GM19023 (cell line): Measurements from ENCODE around the gene CHCHD1.
"Not testable (repeated sequence)": the region's sequence is repeated elsewhere in the genome, so short reads cannot be mapped to it uniquely, and the experiment has no call there.

ENCODE experiments used
- ATAC-seq: cut with Tn5 transposase; IDR thresholded peaks from one replicate; pipeline ENCODE4 v1.9.1; 2021; ENCODE audit warnings: mild to moderate bottlenecking, moderate library complexity; ENCODE audit not compliant: unreplicated experiment

CHCHD1 gene

DNA sequence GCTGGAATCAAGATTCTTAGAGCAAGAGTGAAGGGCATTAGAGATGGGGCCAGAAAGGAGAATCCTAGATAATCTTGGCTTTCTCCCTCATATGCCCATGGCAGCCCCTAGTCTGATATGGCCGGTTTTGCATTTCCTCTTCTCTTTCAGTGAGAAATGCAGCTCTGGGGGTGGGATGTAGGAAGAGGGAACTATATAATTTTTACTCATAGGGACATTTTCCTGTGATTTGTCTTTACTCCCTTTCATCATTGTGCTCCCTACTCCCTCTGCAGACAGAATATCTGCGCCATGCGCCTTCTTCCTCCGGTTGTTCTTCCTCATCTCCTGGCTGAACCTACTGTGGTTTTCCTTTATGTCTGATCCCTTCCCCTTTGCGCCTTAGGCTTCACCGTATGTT is 16.8 kb upstream of the CHCHD1 start:
- no peak for ATAC-seq

DNA sequence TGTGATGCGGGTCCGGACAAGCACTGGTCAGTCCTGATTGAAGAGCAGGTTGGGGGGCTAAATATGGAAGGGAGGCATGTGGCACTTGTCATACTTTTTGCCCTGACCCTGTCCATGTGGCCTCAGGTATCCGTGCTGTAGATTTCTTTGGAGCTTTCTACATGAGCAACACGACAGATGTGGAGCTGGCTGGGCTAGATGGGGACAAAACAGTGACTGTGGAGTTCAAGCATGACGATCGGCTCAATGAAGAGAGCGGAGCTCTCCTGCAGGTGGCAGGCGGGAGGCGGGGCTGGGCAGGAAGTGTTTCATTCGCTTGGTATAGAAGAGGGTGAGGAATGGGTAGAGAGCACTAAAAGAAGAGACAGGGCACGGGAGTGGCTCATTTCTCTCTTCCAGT is 13.0 kb upstream of the CHCHD1 start:
- ATAC-seq = no peak

GRCh38 chr10:73769396-73769795 is 12.5 kb upstream of the CHCHD1 start:
- no peak for ATAC-seq

- ATAC-seq = peak; percentile 5
Measured at GRCh38 chr10:73771722-73772280, 10.0 kb upstream of the CHCHD1 start.

GRCh38 chr10:73772281-73773151 is 9.3 kb upstream of the CHCHD1 start:
- peak; percentile 68 for ATAC-seq

DNA sequence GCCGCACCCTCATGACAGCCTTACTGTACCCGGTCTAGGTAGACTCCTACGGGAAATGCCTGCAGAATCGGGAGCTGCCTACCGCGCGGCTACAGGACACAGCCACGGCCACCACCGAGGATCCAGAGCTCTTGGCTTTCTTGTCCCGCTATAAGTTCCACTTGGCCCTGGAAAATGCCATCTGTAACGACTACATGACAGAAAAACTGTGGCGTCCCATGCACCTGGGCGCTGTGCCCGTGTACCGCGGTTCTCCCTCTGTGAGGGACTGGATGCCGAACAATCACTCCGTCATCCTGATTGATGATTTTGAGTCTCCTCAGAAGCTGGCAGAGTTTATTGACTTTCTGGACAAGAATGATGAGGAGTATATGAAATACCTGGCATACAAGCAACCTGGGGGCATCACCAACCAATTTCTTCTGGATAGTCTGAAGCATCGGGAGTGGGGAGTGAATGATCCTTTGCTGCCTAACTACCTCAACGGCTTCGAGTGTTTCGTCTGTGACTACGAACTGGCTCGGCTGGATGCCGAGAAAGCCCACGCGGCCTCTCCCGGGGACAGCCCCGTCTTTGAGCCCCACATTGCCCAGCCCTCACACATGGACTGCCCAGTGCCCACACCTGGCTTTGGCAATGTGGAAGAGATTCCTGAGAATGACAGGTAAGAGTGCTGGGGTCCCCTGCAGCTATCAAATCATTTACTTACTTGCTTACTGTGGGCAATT is 8.5 kb upstream of the CHCHD1 start:
- peak; percentile 6 for ATAC-seq

GRCh38 chr10:73774637-73775036 is 7.2 kb upstream of the CHCHD1 start:
- ATAC-seq = no peak

- no peak for ATAC-seq
Measured at GRCh38 chr10:73779018-73779417, 2.8 kb upstream of the CHCHD1 start.

DNA sequence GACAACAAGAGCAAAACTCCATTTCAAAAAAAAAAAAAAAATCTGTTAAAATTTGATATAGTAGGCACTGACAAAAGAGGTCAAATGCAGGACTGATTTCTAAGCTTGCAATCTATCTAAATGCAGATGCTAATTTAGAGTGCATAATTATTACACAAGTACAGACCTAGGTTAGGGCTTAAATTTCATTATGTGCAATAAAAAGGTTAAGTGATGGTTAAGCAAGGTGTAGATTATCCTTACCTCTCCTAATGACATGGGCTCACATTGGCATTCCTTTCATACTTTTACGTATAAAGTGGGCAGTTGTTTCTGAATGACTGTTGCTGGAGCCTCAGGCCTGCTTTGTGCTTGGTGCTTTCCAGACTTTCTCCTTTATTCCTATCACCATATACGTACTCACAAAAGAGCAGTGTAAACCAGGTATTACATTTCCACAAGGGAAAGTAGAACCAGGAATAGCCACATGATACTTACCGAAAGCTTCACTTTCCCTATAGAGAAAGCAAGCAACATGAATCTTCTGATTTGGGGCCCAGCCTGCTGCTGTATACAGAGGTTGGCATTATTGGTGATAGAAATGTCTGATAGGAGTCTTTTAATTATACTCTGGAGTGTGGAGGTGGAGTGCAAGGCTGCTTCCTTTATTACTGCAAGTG is 2.2 kb upstream of the CHCHD1 start:
- ATAC-seq = no peak

DNA sequence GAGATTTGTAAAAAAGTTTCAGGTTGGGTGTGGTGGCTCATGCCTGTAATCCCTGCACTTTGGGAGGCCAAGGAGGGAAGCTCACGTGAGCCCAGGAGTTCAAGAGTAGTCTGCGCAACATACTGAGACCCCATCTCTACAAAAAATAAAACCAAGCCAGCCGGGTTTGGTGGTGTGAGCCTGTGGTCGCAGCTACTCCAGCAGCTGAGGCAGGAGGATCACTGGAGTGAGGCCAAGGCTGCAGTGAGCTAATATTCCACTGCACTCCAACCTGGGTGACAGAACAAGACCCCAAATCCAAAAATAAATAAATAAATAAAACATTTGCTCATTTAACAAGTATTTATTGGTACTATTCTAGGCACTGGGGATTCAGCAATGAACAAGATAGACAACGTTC is 1.5 kb upstream of the CHCHD1 start:
- ATAC-seq = no peak

- ATAC-seq = no peak
Measured at GRCh38 chr10:73780966-73781365, 882 bp upstream of the CHCHD1 start.

GRCh38 chr10:73781548-73781878 is 335 bp upstream of the CHCHD1 start:
- peak; percentile 14 for ATAC-seq

GRCh38 chr10:73782749-73783085 is 869 bp downstream of the CHCHD1 start:
- no peak for ATAC-seq

DNA sequence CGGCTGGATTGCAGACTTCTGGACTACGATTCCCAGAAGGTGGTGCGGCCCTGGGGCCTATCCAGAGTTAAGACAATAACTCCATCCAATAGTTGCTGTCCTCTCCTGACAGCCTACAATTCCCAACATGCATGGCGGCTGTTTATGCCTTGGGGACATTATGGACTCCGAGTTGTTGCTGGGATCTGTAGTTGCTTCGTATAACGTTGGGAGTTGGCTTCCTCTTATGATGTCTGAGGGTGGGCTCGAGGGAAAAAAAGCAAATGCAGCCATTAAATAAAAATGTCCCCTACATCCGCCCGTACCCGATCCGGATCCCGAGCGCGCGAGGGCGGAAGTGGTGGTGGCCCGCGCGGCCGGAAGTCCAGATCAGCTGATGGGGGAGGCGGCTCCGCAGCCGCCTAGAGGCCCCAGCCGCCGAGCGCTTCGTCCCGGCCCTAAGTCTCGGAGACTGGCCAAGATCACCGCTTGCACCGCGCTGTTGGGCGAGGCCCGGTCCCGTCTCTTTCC is 3.4 kb downstream of the CHCHD1 start, which contains the start of gene ZSWIM8:
Gene ZSWIM8 (plus strand): TSS at position 396 of the 510 bp plus-strand sequence. CDS start 273 bp downstream, outside the sequence.
- ATAC-seq = peak; percentile 65

GRCh38 chr10:73785721-73786511 is 4.1 kb downstream of the CHCHD1 start:
- ATAC-seq = peak; percentile 32

- ATAC-seq = no peak
Measured at GRCh38 chr10:73786512-73786885, 4.7 kb downstream of the CHCHD1 start.

GRCh38 chr10:73787031-73787800 is 5.4 kb downstream of the CHCHD1 start:
- ATAC-seq = not testable (repeated sequence)

DNA sequence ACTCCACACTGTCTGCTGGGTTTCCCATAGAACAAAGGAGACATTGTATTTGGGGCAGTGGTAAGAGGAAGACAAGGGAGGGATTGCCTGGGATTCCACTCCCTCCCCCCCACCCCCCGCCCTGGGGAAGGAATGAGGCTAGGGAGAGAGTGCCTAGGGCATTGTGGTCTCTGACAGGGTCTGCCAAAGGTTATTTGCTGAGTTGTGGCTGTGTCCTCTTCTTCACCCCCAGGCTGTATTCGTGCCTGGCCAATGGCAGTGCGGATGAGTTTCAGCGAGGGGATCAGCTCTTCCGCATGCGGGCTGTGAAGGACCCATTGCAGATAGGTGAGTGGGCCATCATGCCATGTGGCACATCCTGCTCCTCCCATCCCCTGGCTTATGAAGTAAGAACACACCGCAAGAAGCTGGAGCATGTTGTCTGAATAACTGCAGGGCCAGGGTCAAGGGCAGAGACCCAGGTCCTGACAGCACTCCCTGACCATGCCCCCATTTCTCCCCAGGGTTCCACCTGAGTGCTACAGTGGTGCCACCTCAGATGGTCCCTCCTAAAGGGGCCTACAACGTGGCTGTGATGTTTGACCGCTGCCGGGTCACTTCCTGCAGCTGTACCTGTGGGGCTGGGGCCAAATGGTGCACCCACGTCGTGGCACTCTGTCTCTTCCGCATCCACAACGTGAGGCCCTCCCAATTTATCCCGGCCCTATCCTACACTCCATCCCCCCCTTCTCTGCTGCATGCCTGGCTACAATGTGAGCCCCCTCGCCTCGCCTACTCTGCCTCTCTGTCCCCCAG is 7.2 kb downstream of the CHCHD1 start:
- ATAC-seq = no peak

DNA sequence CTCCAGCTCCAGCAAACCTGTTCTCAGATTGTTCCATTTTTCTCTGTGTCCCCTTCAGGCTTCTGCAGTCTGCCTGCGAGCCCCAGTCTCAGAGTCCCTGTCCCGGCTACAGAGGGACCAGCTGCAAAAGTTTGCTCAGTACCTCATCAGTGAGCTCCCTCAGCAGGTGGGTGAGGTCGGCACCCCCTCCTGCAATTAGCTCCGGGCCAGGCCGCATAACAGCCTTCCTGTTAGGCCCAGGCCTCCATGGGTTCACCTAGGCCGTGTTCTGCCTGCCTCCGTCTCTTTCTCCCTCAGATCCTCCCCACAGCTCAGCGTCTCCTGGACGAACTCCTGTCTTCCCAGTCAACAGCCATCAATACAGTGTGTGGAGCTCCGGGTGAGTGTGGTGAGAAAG is 7.8 kb downstream of the CHCHD1 start:
- ATAC-seq = no peak
